Central memory CD4-positive, alpha-beta T cell (primary cell): ENCODE results near the gene SHCBP1L.

Experiments
- DNase-seq: peaks from one replicate; pipeline ENCODE4 v3.0.0; 2022

SHCBP1L gene

DNA sequence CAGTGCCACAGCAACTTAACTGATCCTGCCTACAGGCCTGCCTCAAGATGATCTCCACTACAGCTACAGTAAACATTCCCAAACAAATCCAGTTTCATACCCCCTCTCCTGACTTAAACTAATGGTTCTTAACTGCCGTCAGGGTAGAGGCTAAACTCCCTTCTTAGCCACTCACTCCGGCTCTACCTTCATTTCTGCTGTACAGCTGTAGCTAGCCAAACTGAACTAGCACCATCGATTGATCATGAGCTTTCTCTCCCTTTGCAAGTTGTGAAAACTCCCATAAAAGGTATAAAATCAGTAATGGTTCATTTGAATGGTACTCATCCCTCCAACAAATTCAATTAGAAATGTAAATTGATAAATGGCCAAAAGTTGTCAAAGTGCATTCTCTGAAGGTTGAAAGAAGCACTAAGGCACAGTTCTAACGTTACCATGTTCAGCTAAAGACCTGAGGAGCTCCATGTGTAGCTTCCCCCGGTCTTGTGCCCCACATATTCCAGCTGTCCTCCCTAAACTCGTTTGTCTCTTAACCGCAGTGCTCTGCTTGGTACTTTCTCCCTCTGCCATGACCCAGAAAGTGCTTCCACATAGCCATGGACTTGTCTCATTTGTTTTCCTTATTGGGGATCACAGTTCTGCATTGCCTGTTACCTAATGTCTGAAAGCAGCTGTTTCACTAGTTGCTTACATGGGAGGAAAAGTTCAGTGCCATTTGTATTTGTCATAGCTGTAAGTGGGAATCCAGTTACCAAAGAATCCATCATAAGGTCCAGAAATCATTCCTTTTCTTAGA lies 64.0 kb downstream of the SHCBP1L start:
- DNase-seq, result no peak

DNA sequence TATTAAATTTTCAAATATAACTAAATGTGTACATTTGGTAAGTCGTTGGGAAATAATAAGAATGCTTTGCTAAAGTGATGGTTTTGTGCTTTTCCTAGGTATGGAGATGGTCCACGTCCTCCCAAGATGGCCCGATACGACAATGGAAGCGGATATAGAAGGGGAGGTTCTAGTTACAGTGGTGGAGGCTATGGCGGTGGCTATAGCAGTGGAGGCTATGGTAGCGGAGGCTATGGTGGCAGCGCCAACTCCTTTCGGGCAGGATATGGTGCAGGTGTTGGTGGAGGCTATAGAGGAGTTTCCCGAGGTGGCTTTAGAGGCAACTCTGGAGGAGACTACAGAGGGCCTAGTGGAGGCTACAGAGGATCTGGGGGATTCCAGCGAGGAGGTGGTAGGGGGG lies 66.0 kb downstream of the SHCBP1L start:
- no peak for DNase-seq

DNA sequence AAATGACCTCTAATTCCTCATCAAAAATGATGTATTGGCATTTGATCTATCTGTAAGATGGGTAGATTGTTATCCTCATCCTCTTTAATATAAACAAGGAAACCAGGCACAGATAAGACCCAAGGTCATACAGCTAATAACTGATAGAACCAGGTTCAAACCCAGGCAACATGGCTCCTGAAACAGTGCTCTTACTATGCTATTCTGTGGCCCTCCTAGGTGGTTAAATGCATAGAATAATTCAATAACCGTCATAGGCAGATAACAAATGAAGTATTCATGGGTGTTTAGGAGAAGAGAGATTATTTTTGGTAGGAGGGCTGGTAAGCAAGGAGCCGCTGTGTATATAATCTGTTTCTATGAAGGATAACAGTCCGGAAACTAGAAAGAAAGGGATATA lies 67.4 kb downstream of the SHCBP1L start:
- DNase-seq, result no peak

DNA sequence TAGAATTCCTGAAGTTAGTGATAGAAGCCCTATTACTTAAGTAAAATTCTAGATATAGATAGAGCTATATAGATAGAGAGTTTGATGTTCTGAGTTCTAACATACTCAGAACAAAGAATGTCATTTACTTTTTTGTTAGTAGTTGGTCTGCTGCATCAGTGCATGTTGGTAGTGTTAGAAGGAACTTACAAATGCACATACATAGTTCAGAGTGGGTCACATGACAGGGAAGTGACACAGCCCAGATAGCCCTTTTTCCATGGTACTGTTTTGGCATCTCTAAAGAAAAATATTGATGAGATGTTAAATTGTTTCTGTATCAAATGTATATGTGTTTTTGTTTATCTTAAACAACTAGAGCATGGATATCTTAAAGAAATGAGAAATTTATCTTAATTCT lies 68.1 kb downstream of the SHCBP1L start:
- DNase-seq, result no peak

DNA sequence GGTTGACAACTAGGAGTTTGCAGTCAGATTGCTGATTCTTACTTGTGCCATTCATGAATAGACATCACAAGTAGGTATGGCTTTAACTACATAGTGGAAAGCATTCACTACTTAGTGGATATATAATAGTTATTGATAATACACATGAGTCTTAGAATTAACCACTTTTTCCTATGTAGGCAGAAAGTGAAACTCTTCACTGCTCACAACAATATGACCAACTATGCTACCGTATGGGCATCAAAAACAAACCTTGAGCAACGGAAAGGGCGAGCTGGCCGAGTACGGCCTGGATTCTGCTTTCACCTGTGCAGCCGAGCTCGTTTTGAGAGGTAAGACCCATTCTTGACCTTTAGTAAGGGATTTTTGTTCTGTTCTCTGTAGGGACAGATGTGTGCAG lies 75.1 kb downstream of the SHCBP1L start:
- no peak for DNase-seq

DNA sequence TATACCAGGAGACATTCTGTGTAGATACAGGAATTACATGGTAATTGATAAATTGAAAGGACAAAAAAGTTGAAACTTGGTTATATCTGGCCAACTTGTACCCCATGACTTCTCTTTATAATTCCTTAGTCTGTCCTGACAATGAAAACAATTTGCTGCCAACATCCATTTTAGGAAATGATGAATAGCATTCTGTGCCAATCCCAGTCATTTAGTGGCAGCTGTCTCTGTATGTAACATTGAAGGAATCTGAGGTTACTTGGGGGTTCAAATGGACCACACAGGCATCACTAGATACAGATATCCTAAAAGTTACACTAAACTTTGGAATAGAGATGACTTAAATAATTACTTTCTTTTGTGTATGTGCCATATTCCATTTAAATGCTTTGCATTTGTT lies 75.6 kb downstream of the SHCBP1L start:
- DNase-seq, result no peak

DNA sequence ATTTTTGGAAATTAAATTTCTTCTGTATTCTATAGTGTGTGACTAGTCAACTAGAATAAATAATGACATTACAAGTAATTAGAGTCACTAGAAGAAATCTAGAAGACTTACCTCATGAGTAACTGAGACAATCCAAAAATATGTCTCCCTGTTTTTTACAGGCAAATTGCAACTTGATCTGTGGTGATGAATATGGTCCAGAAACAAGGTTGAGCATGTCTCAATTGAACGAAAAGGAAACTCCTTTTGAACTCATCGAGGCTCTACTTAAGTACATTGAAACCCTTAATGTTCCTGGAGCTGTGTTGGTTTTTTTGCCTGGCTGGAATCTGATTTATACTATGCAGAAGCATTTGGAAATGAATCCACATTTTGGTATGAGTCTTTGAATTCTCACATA lies 77.1 kb downstream of the SHCBP1L start:
- DNase-seq, result no peak

DNA sequence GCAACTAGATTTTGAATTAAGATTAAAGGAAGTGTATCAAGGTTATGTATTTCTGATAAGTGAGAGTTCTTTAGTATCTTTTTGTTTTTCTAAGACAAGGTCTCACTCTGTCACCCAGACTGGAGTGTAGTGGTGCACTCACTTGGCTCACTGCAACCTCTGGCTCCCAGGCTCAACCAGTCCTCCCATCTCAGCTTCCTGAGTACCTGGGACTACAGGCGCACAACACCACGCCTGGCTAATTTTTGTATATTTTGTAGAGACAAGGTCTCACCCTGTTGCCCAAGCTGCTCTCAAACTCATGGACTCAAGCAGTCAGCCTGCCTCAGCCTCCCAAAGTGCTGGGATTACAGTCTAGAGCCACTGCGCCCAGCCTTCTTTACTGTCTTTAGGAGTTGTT lies 80.1 kb downstream of the SHCBP1L start:
- no peak for DNase-seq

DNA sequence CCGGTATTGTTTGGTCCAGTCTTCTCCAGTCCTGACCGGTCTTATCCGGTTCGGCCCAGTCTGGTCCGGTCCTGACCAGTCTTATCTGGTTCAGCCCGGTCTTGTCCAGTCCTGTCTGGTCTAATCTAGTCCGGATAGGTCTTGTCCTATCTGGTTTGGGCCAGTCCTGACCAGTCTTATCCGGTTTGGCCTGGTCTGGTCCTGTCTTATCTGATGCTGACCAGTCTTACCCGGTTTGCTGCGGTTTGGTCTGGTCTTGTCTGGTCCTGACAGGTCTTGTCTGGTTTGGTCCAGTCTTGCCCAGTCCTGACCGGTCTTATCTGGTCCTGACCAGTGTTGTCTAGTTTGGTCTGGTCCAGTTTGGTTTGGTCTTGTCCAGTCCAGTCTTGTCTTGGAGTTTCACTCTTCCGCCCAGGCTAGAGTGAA lies 83.7 kb downstream of the SHCBP1L start:
- DNase-seq, result no peak

DNA sequence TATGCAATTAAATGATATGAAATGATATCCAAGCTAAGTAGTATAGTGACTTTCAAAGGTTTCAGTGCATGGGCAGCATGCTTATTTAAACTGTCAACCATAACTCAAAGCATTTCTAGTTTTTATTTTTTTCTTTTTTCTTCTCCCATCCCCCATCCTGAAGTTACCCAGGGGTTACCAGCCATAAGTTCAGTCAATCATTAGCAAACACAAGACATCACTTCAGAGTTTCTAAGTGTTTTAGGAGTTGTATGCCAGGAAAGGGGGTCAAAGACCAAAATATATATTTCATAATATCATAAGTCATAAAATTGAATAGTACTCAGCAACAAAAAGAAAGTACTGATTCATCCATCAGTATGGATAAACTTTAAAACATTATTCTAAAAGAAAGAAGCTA lies 85.1 kb downstream of the SHCBP1L start:
- DNase-seq, result no peak

DNA sequence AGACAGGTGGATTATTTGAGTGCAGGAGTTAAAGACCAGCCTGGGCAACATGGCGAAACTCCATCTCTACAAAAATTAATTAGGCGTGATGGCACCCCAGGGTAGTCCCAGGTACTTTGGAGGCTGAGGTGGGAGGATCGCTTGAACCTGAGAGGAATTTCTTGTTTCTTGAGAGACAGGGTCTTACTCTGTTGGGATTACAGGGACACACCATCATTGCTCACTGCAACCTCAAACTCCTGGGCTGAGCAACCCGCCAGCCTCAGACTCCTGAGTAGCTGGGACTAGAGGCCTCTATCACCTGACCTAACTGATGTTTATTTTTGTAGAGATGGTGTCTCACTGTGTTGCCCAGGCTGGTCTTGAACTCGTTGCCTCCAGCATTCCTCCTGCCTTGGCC lies 89.0 kb downstream of the SHCBP1L start:
- DNase-seq, result no peak

DNA sequence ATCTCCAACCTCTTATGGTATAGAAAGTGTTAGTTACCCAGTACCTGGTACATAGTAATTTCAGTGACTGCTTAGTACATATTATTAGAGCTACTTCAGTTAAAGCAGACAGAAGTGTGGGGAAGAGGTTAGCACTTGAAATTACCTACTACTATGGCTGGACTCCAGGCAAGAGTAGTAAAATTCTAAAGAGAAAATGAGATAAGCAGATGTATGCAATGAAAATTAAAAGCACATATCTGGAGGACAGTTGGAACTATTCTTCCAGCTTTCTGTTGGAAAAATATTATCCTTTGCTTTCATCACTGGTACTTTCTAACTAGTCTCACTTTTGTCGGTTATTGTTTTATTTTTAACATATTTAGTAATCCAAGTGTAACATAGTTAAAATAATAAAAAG lies 90.1 kb downstream of the SHCBP1L start:
- DNase-seq, result no peak

DNA sequence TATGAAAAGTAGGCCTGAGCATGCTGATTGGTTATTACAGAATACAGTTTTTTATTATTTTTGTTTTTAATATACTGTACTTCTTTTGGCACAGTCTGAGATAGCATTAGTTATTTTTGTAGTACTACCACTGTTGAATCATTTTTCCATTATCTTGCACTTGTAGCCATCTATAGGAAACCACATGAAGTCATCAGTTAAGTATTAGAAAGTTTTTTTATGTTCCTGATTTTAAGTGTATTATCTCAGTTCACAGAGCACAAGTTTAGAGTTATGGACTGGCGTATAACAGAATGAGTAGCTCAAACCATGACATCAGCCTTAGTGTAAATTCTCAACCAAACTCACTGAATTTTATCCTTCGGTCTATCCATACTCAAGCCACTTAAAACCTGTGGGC lies 91.0 kb downstream of the SHCBP1L start:
- no peak for DNase-seq

DNA sequence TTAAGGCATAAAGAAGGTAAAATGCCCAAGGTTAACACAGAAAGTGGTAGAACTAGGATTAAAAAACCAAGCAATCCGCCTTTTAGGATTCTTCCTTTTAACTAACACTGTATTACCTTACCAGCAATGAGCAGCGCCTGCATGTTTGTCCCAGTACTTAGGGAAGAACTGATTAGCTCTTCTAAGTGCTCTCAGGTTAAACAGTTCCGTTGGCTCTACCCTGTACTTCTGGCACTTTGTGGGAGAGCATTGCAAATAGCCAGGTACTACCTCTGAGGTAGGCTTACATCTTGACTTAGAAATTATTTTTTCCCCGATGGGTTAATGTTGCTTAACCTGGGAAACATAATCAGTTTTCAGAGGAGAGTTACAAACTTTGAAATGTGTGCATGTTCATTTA lies 92.3 kb downstream of the SHCBP1L start:
- DNase-seq, result no peak

DNA sequence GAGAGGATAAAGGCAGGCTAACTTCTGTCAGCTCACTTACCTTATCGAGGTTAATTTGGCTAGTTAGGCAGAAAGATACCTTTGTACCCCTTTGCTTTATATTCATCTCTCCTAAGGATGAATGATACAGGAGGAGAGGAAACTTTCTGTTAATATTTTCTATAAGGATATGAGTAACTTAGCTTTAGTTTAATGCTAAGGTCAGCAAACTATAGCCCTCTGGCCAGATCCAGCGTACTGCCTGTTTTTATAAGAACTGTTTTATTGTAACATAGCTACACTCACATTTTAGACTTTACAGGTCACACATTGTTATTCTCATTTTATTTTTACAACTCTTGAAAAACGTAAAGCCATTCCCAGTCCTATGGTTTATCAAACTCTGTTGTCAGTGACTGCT lies 95.8 kb downstream of the SHCBP1L start:
- DNase-seq, result no peak

DNA sequence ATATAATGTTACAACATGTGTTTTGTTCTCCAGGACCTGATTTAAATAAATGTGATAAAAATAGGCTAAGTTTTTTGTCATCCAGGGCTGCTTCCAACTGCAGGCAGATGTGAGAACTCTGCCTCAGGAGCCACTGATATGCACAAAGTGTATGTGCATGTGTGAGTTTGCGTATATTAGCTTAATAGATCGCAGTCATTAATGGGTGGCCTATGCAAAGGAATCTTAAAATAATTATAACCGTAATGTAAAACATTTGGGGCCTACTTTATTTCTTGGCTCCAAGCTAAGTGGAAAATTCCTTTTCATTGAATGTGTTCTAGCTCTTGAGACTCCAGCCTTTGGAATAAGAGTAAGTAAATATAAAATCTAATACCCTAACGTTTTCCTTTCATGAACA lies 97.1 kb downstream of the SHCBP1L start:
- DNase-seq, result no peak

DNA sequence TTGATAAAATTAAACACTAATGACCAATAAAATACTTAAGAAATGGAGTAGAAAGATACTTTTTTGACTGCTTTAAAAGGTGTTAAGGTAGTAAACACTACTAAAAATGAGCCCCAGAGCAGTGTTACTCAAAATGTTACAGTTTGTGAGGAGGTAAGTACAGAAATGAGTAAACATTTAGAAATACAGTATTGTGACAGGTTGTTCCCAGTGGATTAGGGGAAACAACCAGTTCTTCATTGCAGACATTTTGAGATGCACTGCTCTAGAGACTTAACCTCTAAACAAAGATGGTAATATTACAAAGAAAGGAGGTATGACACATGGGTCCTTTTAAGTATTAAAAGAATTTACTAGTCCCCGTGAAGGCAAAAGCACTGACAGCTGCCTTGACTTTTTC lies 101.1 kb downstream of the SHCBP1L start:
- DNase-seq, result no peak

DNA sequence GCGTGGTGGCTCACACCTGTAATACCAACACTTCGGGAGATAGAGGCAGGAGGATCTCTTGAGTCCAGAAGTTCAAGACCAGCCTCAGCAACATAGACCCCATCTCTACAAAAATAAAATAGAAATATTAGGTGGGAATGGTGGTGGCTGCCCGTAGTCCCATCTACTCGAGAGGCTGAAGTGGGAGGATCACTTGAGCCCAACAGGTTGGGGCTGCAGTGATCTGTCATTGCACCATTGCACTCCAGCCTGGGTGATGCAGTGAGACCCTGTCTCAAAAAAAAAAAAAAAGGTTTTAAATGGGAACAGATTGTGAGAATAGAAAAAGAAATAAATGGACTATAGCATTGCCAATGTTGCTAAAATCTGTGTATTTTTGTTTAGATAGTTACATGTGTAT lies 102.6 kb downstream of the SHCBP1L start:
- no peak for DNase-seq
